GM19099 (cell line): Measurements from ENCODE around the gene ARMC6.

Source experiments
- POLR2A ChIP-seq: IDR thresholded peaks from 3 replicates; pipeline ENCODE4 v1.6.1; 2011; ENCODE audit warnings: low read depth; ENCODE audit not compliant: insufficient read length; ENCODE audit errors: extremely low read depth

The ARMC6 gene

DNA sequence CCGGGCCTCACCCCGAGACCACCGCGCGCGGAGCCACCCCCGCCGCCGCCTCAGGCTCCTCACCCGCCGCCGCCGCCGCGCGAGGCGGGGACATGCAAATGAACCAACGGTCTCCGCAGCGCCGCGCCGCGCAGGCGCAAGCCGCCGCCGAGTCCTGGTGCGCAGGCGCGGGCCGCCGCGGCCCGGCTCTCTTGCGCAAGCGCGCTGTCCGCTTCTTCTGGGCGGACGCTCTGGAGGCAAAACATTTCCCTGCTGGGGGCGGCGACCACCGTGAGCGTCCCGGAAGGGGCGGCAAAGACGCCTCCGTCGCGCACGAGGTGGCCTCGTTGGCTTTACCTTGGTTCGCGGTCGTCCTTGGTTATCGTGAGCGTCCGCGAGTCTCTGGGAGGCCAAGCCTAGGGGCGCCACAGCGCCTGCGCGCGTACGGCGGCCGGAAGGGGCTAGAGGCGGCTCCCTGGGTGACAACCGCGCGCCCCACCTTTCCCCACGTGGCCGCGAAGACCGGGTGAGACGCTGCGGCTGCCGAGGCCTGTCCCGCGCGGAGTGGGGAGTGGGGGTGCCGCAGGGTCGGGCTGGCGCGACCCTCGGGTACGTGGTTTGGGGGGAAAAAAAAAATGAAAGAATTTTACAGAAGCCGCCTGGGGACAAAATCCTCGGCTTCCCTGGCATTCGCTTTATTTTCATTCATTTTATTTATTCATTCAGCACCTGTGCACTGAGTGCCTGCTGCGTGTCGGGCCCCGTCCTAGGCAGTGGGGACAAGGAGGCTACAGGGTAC, at the start of gene ARMC6, which contains the start of gene SUGP2:
ARMC6 (plus strand) TSS at position 178 of the 778 bp plus-strand sequence. CDS start 607 bp downstream, outside the sequence.
SUGP2 (minus strand) TSS at position 92 of the 778 bp plus-strand sequence. CDS start 2,446 bp downstream, outside the sequence.
- peak; percentile 77 for TF ChIP-seq POLR2A

DNA sequence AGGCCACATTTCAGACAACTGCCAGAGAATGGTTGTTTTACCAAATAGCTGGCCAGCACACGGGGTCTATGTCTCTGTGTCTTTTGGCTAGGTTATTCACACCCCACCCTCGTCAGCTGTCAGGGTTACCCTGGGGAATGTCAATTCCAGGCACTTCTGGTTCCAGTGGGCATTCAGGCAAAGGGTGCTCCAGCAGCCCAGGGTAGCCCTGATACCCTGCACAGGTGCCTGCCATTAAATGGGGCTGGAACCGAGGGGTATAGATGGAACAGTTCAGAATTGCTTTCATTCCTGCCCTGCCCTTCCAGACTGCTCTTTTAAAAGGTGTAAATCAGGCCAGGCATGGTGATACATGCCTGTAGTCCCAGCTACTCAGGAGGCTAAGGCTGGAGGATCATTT, 49.2 kb upstream of the ARMC6 start:
- no peak for TF ChIP-seq POLR2A

DNA sequence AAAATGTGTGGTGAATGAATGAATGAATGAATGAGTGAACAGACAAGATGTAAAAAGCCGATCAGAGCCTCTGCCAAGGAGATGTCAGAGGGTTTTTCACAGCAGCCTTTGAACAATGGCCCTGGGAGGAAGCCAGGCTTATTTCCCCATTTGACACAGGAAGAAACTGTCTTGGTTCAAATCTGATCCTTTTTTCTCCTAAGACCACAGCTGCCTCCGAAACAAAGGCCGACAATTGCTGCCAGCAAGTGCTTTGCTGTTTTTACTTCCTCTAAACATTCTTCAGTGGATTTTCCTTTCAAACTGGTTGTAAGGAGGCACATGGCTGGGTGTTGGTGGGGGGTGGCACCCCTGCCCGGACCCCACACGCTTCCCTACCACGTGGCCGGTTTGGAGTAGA, 48.1 kb upstream of the ARMC6 start:
- no peak for TF ChIP-seq POLR2A

DNA sequence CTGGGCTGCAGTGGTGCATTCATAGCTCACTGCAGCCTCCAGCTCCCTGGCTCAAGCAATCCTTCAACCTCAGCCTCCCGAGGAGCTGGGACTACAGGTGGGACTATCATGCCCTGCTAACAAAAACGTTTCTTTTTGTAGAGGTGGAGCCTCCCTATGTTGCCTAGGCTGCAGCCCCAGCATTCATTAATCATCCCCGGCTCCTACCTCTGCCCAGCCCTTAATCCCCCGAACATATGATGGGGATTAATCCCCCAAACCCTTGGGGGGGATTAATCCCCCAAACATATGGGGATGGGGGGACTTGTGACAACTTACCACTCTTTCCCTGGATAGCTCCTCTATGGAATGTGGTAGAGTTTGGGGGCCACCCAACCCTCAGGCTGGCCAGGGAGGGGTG, 45.9 kb upstream of the ARMC6 start:
- TF ChIP-seq POLR2A: no peak

DNA sequence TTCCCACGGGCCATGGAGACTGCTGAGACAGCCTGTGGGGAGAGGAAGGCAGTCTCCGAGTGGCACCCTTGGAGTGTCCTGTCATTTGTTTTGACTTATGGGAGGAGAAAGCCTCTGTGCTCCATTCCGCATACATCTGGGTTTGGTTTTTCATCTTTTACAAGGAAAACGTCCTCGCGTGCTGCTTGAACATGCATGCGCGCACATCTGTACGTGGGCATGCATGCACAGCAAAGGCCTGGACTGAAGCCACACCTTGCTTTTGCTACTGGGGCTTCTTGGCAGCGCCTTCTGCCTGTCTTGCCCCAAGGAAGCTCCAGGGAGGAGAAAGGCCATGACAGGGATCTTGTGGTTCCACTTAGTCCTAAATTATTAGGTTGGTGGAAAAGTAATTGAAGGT, 44.1 kb upstream of the ARMC6 start:
- TF ChIP-seq POLR2A: no peak

DNA sequence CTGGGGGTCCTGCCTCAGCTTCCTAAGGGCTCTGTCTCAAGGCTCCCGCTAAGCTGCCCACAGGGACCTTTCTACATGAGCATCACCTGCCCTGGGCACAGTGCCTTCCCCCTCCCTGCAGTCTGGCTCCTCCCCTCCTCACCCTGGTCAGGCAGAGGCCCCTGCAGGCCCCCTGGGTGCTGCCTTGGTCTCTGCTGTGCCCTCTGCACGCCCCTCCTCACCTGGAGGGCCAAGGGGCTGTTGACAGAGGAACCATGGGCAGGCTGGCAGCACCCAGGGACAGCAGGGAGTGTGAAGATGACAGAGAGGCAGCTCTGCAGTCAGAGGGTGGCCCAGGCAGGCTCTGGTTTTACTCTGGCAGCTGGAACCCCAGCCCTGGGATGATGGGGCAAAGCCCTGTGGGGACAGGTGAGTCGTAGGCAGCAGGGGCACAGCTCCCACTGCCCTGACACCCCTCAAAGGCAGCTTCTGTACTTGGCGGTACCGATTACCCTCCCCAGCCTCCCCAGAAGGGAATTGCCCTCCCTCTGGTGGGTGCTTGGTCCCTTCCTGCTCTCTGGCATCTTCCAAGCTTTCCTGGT, 43.2 kb upstream of the ARMC6 start:
- TF ChIP-seq POLR2A: no peak

DNA sequence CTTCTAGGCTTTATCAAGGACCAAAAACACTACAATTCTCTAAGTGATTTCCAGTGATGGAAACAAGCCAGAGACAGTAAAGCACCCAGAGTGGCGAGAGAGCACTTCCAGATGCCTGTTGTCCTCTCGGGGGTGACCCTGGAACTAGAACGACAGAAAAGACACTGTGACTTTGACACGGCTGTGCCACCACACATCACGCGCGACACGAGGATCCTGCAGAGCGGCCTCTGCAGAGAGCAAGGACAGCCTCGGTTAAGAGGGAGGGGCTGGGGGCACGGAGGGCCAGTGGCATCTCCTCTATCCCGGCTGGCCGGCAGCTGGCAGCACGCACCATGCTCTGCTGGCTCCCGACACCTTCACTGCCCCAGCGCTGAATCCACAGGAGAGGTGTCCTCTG, 42.4 kb upstream of the ARMC6 start:
- TF ChIP-seq POLR2A: no peak

DNA sequence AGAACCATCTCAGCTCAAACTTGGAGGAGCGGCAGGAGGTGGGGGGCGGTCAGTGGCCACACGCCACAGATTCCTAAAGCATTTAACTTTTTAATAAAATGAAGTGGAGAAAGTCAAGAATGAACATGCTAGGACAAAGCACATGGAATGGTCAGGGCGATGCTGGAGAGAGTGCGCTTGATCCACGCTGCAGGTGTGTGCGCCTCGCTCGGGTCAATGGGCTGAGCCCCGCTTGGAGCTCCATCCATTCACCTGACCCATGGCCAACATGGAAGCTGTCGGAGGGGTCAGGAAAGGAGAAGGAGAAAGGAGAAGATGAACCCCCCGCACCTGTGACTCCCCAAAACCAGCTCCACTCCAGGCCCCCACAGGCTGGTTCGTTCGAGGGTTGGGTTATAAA, 41.9 kb upstream of the ARMC6 start:
- no peak for TF ChIP-seq POLR2A

DNA sequence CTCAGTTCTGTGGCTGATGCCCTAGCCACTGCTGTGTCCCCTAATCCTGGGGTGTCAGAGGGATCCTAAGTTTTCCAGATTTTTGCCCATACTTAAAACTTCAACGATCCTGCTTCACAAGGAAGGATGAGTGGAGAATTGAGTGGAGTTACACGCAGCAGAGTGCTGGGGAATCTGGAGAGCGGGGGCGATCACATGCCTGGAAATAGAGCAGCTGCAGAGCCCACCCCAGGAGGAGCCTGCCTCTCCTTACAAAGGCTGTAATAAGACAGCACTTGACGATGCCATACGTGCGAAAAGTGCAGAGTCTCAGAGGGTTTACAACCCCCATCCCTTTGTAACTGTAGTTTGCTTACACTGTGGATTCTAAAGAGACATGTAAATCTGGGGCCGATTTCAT, 40.7 kb upstream of the ARMC6 start:
- TF ChIP-seq POLR2A: no peak

DNA sequence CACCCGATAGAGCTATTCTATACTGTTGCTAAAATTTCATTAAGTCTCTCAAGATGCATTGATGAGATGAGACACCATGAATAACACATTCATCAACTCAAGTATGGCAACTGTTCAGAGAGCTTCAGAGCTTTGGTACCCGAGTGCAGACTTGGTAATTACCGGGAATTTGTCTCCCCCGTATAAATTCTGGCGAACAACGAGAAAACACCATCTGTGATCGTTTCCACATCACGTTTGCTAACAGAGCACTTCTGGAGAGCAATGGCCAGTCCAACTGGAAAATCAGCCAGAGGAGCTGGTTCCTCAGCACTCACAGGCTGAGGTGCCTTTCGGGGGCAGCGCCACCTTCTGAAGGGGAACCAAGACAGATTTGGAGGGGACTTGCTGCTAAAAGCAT, 40.3 kb upstream of the ARMC6 start:
- TF ChIP-seq POLR2A: no peak

DNA sequence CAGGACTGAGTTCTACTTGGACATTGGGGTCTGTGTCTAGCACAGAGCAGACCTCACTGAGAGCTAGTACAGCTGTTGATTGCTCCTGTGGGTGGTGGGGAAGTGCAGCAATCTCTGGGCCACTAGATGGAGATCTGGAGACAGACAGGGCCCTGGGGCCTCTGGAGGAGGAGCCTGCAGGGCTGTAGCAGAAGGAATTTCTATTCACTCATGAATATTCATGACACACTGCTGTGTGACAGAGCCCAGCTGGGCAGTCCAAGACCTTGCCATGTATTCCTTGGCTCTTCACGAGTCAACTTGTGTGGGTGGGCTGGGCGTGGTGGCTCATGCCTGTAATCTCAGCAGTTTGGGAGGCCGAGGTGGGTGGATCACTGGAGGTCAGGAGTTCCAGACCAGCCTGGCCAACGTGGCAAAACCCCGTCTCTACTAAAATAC, 37.6 kb upstream of the ARMC6 start:
- TF ChIP-seq POLR2A: no peak

DNA sequence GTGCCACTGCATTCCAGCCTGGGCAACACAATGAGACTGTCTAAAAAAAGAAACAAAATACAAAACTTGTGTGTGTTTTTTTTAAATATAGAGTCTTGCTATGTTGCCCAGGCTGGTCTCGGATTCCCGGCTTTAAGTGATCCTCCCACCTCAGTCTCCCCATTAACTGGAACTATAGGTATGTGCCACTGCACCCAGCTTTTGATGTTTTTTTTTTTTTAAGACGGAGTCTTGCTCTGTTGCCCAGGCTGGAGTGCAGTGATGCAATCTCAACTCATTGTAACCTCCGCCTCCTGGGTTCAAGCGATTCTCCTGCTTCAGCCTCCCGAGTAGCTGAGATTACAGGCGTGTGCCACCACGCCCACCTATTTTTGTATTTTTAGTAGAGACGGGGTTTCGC, 37.1 kb upstream of the ARMC6 start:
- no peak for TF ChIP-seq POLR2A

DNA sequence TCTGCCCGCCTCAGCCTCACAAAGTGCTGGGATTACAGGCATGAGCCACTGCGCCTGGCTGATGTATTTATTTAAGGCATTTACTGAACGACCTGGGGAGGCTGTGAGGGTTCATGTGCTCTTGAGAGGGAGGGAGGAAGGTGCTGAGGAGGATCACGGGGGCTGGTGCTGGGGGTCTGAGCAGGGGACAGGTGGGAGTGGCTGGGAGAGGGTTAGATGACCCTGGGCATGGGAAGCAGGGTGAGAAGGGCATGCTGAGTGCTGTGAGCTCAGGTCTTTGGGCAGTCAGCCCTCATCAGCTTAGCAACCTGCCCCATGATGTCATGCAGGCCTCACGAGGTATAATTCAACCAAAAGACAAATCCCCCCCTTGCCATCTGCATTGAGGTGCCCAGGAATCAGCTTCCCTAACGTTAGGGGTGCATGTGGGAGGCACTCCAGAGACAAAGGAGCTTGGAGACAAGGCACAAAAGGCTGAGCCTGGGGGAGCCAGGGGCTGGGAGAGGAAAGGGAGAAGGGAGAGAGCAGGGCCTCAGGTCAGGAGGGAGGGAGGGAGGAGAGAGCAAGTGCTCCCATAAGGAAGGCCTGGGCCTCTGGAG, 36.5 kb upstream of the ARMC6 start:
- no peak for TF ChIP-seq POLR2A

DNA sequence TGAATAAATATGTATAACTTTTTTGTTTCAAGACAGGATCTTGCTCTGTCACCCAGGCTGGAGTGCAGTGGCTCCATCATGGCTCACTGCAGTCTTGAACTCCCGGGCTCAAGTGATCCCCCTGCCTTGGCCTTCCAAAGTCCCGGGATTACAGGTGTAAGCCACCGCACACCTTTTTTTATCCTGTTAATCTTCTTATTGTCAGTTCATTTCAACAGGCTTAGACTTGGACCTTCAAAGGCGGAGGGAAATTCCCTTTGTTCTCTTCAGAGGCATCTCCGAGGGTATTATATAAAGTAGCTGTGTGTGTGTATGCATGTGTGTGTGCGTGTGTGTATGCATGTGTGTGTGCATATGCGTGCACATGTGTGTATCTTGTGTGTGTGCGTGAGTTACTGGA, 35.1 kb upstream of the ARMC6 start:
- TF ChIP-seq POLR2A: no peak

DNA sequence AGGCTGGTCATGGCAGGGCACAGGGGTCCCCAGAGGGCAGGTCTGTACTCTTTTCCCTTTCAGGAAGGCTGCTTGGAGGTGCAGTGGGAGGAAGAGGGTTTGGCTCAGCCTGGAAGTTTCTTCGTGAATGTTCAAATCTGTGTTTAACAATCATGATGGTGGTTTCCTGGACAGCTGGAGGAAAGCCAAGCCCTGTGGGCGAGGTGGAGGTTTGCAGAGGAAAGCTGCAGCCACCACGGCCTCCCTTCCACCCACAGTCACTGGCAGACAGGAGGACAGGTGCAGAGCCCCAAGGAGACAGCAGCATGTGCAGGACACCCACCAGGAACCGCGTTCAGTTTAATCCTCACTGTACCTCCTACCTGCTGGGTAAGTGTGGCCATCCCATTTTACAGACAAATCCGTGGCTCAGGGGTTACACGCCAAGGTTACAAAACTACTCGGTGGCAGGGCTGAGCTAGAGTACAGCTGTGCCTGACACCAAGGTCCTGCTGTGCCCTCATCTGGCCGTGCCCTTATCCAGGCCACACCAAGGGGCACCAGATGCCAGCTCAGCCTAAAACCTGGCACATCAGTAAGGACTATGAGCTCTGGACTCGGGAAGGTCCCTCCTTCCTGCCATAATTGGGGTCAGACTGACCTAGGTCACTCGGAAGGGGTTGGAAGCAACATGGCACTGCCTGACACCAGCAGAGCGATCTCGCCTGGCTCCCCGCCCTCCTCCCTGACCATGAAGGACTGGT, 34.2 kb upstream of the ARMC6 start:
- TF ChIP-seq POLR2A: no peak
